A549 (cell line): Measurements from ENCODE around the gene DHRS12.

ENCODE experiments used
- HOXB13 ChIP-seq: fragments of 250-450 bp; sonication (Bioruptor Pico); IDR thresholded peaks from 2 replicates; pipeline ENCODE4 v1.5.0; 2020; ENCODE audit warnings: low read depth, mild to moderate bottlenecking, moderate library complexity
- RAD21 ChIP-seq, 2 experiments: fragments of >200 bp in 1 of 2; sonication (Bioruptor Twin) in 1 of 2; formaldehyde crosslinking in 1 of 2; IDR thresholded peaks in 1 of 2; conservative IDR thresholded peaks in 1 of 2; 2 replicates in 1 of 2; 3 replicates in 1 of 2; pipeline ENCODE4 v1.6.1; 2012 to 2018; ENCODE audit warnings: inconsistent platforms in 1 of 2
- RFX5 ChIP-seq: fragments of 450-650 bp; IDR thresholded peaks from 2 replicates; pipeline ENCODE4 v1.7.1; 2014; ENCODE audit warnings: antibody characterized with exemption, mild to moderate bottlenecking, moderate library complexity
- TF ChIP-seq, protein P1 (sequence below): fragments of 250-450 bp; sonication (Bioruptor Pico); IDR thresholded peaks from 2 replicates; pipeline ENCODE4 v1.5.0; 2021; ENCODE audit warnings: mild to moderate bottlenecking, moderate library complexity, borderline replicate concordance
- TF ChIP-seq, protein P2 (sequence below): fragments of >200 bp; sonication (Bioruptor Twin); formaldehyde crosslinking; IDR thresholded peaks from 3 replicates; pipeline ENCODE4 v1.5.1; 2016
- TF ChIP-seq, protein P3 (sequence below): IDR thresholded peaks from 2 replicates; pipeline ENCODE4 v1.6.1; 2012

DNA sequence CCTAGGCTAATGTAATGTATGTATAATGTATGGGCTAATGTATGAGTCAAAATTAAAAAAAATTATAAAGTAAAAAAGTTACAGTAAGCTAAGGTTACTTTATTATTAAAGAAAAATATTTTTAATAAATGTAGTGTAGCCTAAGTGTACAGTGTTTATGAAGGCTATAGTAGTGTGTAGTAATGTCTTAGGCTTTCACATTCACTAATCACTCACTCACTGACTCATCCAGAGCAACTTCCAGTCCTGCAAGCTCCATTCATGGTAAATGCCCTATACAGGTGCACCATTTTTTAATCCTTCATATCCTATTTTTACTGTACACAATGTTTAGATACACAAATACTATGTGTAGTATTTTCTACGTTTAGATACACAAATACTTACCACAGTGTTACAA lies 42.8 kb upstream of the DHRS12 start:
- TF ChIP-seq, protein P1, sequence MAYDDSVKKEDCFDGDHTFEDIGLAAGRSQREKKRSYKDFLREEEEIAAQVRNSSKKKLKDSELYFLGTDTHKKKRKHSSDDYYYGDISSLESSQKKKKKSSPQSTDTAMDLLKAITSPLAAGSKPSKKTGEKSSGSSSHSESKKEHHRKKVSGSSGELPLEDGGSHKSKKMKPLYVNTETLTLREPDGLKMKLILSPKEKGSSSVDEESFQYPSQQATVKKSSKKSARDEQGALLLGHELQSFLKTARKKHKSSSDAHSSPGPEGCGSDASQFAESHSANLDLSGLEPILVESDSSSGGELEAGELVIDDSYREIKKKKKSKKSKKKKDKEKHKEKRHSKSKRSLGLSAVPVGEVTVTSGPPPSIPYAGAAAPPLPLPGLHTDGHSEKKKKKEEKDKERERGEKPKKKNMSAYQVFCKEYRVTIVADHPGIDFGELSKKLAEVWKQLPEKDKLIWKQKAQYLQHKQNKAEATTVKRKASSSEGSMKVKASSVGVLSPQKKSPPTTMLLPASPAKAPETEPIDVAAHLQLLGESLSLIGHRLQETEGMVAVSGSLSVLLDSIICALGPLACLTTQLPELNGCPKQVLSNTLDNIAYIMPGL, result no peak
- no peak for TF ChIP-seq RFX5
- TF ChIP-seq, protein P2, sequence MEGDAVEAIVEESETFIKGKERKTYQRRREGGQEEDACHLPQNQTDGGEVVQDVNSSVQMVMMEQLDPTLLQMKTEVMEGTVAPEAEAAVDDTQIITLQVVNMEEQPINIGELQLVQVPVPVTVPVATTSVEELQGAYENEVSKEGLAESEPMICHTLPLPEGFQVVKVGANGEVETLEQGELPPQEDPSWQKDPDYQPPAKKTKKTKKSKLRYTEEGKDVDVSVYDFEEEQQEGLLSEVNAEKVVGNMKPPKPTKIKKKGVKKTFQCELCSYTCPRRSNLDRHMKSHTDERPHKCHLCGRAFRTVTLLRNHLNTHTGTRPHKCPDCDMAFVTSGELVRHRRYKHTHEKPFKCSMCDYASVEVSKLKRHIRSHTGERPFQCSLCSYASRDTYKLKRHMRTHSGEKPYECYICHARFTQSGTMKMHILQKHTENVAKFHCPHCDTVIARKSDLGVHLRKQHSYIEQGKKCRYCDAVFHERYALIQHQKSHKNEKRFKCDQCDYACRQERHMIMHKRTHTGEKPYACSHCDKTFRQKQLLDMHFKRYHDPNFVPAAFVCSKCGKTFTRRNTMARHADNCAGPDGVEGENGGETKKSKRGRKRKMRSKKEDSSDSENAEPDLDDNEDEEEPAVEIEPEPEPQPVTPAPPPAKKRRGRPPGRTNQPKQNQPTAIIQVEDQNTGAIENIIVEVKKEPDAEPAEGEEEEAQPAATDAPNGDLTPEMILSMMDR, result no peak
- no peak for TF ChIP-seq RAD21 (conservative IDR thresholded peaks at IDR 0.05 in 1 of 2, IDR thresholded peaks at IDR 0.05 in 1 of 2)
- no peak for TF ChIP-seq HOXB13 (CRISPR knock-in tag)
- TF ChIP-seq, protein P3, sequence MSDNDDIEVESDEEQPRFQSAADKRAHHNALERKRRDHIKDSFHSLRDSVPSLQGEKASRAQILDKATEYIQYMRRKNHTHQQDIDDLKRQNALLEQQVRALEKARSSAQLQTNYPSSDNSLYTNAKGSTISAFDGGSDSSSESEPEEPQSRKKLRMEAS, result no peak
